Activated CD4-positive, alpha-beta T cell treated with anti-CD3 and anti-CD28 coated beads, Interleukin-2, amount 50 U/mL, for 4 hours (primary cell): Measurements from ENCODE around the gene IL1RL2.
A peak's percentile ranks its signal among the peaks of the same experiment; 100 is the strongest.

Source experiments
- DNase-seq, 2 experiments: peaks; one replicate each; pipeline ENCODE4 v3.0.0-alpha.2; 2020

Gene IL1RL2

GRCh38 chr2:102159295-102159694 is 27.5 kb upstream of the IL1RL2 start:
- DNase-seq: no peak

GRCh38 chr2:102166189-102166845 is 20.5 kb upstream of the IL1RL2 start:
- DNase-seq: no peak

- DNase-seq: no peak
These were observed 18.6 kb upstream of the IL1RL2 start for GRCh38 chr2:102168026-102168771.

GRCh38 chr2:102171946-102172345 is 14.9 kb upstream of the IL1RL2 start:
- no peak for DNase-seq

GRCh38 chr2:102172745-102173144 is 14.1 kb upstream of the IL1RL2 start:
- DNase-seq: no peak

- DNase-seq: no peak
These were observed 10.7 kb upstream of the IL1RL2 start for GRCh38 chr2:102176172-102176571.

- no peak for DNase-seq
These were observed 8.9 kb upstream of the IL1RL2 start for GRCh38 chr2:102177814-102178478.

- no peak for DNase-seq
These were observed 7.8 kb upstream of the IL1RL2 start for GRCh38 chr2:102179061-102179460.

- no peak for DNase-seq
These were observed 6.8 kb upstream of the IL1RL2 start for GRCh38 chr2:102179788-102180686.

- DNase-seq: no peak
These were observed 6.2 kb upstream of the IL1RL2 start for GRCh38 chr2:102180687-102180999.

GRCh38 chr2:102181376-102181775 is 5.4 kb upstream of the IL1RL2 start:
- DNase-seq: no peak

GRCh38 chr2:102181919-102182635 is 4.7 kb upstream of the IL1RL2 start:
- no peak for DNase-seq

- DNase-seq: no peak
These were observed 2.8 kb upstream of the IL1RL2 start for GRCh38 chr2:102184018-102184417.

GRCh38 chr2:102184568-102184967 is 2.3 kb upstream of the IL1RL2 start:
- no peak for DNase-seq

- DNase-seq: no peak
These were observed 1.5 kb upstream of the IL1RL2 start for GRCh38 chr2:102185347-102185746.

- DNase-seq: peak; percentile 55 to 58
These were observed 800 bp downstream of the IL1RL2 start for GRCh38 chr2:102187496-102188150.

- DNase-seq: no peak
These were observed 3.7 kb downstream of the IL1RL2 start for GRCh38 chr2:102190430-102191107.

GRCh38 chr2:102191501-102191900 is 4.7 kb downstream of the IL1RL2 start:
- DNase-seq: no peak

- no peak for DNase-seq
These were observed 6.3 kb downstream of the IL1RL2 start for GRCh38 chr2:102193074-102193473.

- DNase-seq: no peak
These were observed 7.9 kb downstream of the IL1RL2 start for GRCh38 chr2:102194609-102195268.
